ENCODE results near the gene SLC2A14. TPM values are rescaled to one million over a fixed set of nuclear protein-coding genes. Genes with fewer than 3 reads are reported as not detected.
"Not testable (repeated sequence)": the region's sequence is repeated elsewhere in the genome, so short reads cannot be mapped to it uniquely, and the experiment has no call there.

SLC2A14 gene
- total RNA-seq, 2 experiments from 2014 or later: 0.12 to 0.19 TPM

- CTCF ChIA-PET: interaction anchor here (0.6 to 0.9 kb wide), 3 partner anchors 18 to 699 kb away, joined by 3 to 4 read pairs (median 3); no protein-coding TSS in a partner anchor
- H3K4me3 Mint-ChIP-seq; H3K9me3 Mint-ChIP-seq; H3K27ac Mint-ChIP-seq; H3K27me3 Mint-ChIP-seq; DNase-seq; H3K36me3 Mint-ChIP-seq (ENCODE audit: low read depth); POLR2A ChIA-PET: not testable (repeated sequence)
- peaks cover 18% of the 10 kb centered on the region for H3K4me1 Mint-ChIP-seq
Measured at GRCh38 chr12:7862301-7862700, 10.4 kb downstream of the SLC2A14 start.

- H3K36me3 Mint-ChIP-seq (ENCODE audit: low read depth): no peaks in the 10 kb centered on the region
- no peak for DNase-seq
- H3K27ac Mint-ChIP-seq: no peak overlapping the region
- H3K4me3 Mint-ChIP-seq: no peak overlapping the region
- POLR2A ChIA-PET: no interaction called here
- peaks cover 3% of the 10 kb centered on the region for H3K9me3 Mint-ChIP-seq
- CTCF ChIA-PET: interaction anchor here (1.1 to 1.3 kb wide), 5 partner anchors 9 to 136 kb away, joined by 3 to 4 read pairs (median 4); no protein-coding TSS in a partner anchor
- peaks cover 3% of the 10 kb centered on the region for H3K27me3 Mint-ChIP-seq
- peaks cover 15% of the 10 kb centered on the region for H3K4me1 Mint-ChIP-seq
Measured at GRCh38 chr12:7859552-7859951, 13.2 kb downstream of the SLC2A14 start.

GRCh38 chr12:7857971-7858370 lies 14.7 kb downstream of the SLC2A14 start:
- CTCF ChIA-PET: no interaction called here
- POLR2A ChIA-PET: no interaction called here
- H3K9me3 Mint-ChIP-seq: peaks cover 3% of the 10 kb centered on the region
- no peak overlapping the region for H3K4me3 Mint-ChIP-seq
- H3K36me3 Mint-ChIP-seq (ENCODE audit: low read depth): no peaks in the 10 kb centered on the region
- no peak for DNase-seq
- H3K27ac Mint-ChIP-seq: no peak overlapping the region
- H3K4me1 Mint-ChIP-seq: peaks cover 11% of the 10 kb centered on the region
- peaks cover 12% of the 10 kb centered on the region for H3K27me3 Mint-ChIP-seq

- peaks cover 7% of the 10 kb centered on the region for H3K4me1 Mint-ChIP-seq
- no peak for DNase-seq
- CTCF ChIA-PET: interaction anchor here (1.3 to 1.8 kb wide), 2 partner anchors 10 to 194 kb away, joined by 3 to 4 read pairs; no protein-coding TSS in a partner anchor
- POLR2A ChIA-PET: no interaction called here
- H3K9me3 Mint-ChIP-seq: no peaks in the 10 kb centered on the region
- no peaks in the 10 kb centered on the region for H3K36me3 Mint-ChIP-seq (ENCODE audit: low read depth)
- H3K4me3 Mint-ChIP-seq: no peak overlapping the region
- no peak overlapping the region for H3K27ac Mint-ChIP-seq
- peaks cover 24% of the 10 kb centered on the region for H3K27me3 Mint-ChIP-seq
Measured at GRCh38 chr12:7856516-7856915, 16.2 kb downstream of the SLC2A14 start.

GRCh38 chr12:7853557-7853956 lies 19.2 kb downstream of the SLC2A14 start:
- POLR2A ChIA-PET: no interaction called here
- Mint-ChIP-seq H3K9me3 (no peaks in the 10 kb centered on the region), H3K27me3 (peaks cover 29% of the 10 kb centered on the region), H3K4me3 (no peak overlapping the region), H3K27ac (no peak overlapping the region), H3K4me1 (no peaks in the 10 kb centered on the region), H3K36me3 (ENCODE audit: low read depth) (no peaks in the 10 kb centered on the region)
- CTCF ChIA-PET: interaction anchor here (0.8 kb wide), 1 partner anchor 46 kb away, joined by 3 read pairs; no protein-coding TSS in a partner anchor
- DNase-seq: no peak

- H3K36me3 Mint-ChIP-seq (ENCODE audit: low read depth); H3K4me3 Mint-ChIP-seq; DNase-seq; H3K9me3 Mint-ChIP-seq; POLR2A ChIA-PET; CTCF ChIA-PET; H3K27ac Mint-ChIP-seq; H3K4me1 Mint-ChIP-seq: not testable (repeated sequence)
- peaks cover 32% of the 10 kb centered on the region for H3K27me3 Mint-ChIP-seq
Measured at GRCh38 chr12:7851622-7852081, 21.1 kb downstream of the SLC2A14 start.

GRCh38 chr12:7850099-7850498 lies 22.6 kb downstream of the SLC2A14 start:
- POLR2A ChIA-PET; H3K4me3 Mint-ChIP-seq; H3K27ac Mint-ChIP-seq; DNase-seq; H3K36me3 Mint-ChIP-seq (ENCODE audit: low read depth); H3K4me1 Mint-ChIP-seq; CTCF ChIA-PET; H3K9me3 Mint-ChIP-seq: not testable (repeated sequence)
- H3K27me3 Mint-ChIP-seq: peaks cover 32% of the 10 kb centered on the region

GRCh38 chr12:7848098-7848422 lies 24.7 kb downstream of the SLC2A14 start:
- POLR2A ChIA-PET; CTCF ChIA-PET; H3K4me1 Mint-ChIP-seq; DNase-seq; H3K9me3 Mint-ChIP-seq; H3K27ac Mint-ChIP-seq; H3K4me3 Mint-ChIP-seq; H3K36me3 Mint-ChIP-seq (ENCODE audit: low read depth): not testable (repeated sequence)
- peaks cover 30% of the 10 kb centered on the region for H3K27me3 Mint-ChIP-seq

- H3K4me1 Mint-ChIP-seq; H3K4me3 Mint-ChIP-seq; H3K36me3 Mint-ChIP-seq (ENCODE audit: low read depth); H3K27ac Mint-ChIP-seq; H3K9me3 Mint-ChIP-seq; CTCF ChIA-PET; POLR2A ChIA-PET; DNase-seq: not testable (repeated sequence)
- H3K27me3 Mint-ChIP-seq: peaks cover 25% of the 10 kb centered on the region
Measured at GRCh38 chr12:7847226-7848097, 25.3 kb downstream of the SLC2A14 start.

- no peak for DNase-seq
- POLR2A ChIA-PET: no interaction called here
- CTCF ChIA-PET: interaction anchor here (1.0 kb wide), 1 partner anchor 18 kb away, joined by 4 read pairs; no protein-coding TSS in a partner anchor
- Mint-ChIP-seq H3K4me1 (peaks cover 7% of the 10 kb centered on the region), H3K36me3 (ENCODE audit: low read depth) (no peaks in the 10 kb centered on the region), H3K9me3 (no peaks in the 10 kb centered on the region), H3K27me3 (peaks cover 12% of the 10 kb centered on the region), H3K27ac (no peak overlapping the region), H3K4me3 (no peak overlapping the region)
Measured at GRCh38 chr12:7844116-7844515, 28.6 kb downstream of the SLC2A14 start.

GRCh38 chr12:7843583-7843982 lies 29.1 kb downstream of the SLC2A14 start:
- DNase-seq: peak; percentile 9
- H3K4me3 Mint-ChIP-seq: peak overlapping the region; percentile 50
- CTCF ChIA-PET; H3K9me3 Mint-ChIP-seq; H3K4me1 Mint-ChIP-seq; POLR2A ChIA-PET; H3K36me3 Mint-ChIP-seq (ENCODE audit: low read depth): not testable (repeated sequence)
- peaks cover 12% of the 10 kb centered on the region for H3K27me3 Mint-ChIP-seq
- H3K27ac Mint-ChIP-seq: peak overlapping the region; percentile 83

GRCh38 chr12:7843149-7843548 lies 29.6 kb downstream of the SLC2A14 start:
- H3K36me3 Mint-ChIP-seq (ENCODE audit: low read depth); H3K4me1 Mint-ChIP-seq; CTCF ChIA-PET; H3K27ac Mint-ChIP-seq; H3K4me3 Mint-ChIP-seq; DNase-seq; H3K9me3 Mint-ChIP-seq: not testable (repeated sequence)
- POLR2A ChIA-PET: interaction anchor here (0.7 kb wide), 1 partner anchor 11 kb away, joined by 6 read pairs; no protein-coding TSS in a partner anchor
- peaks cover 12% of the 10 kb centered on the region for H3K27me3 Mint-ChIP-seq

GRCh38 chr12:7842444-7842843 lies 30.3 kb downstream of the SLC2A14 start:
- not testable (repeated sequence) for H3K27me3 Mint-ChIP-seq; H3K36me3 Mint-ChIP-seq (ENCODE audit: low read depth); H3K27ac Mint-ChIP-seq; H3K9me3 Mint-ChIP-seq; H3K4me3 Mint-ChIP-seq; H3K4me1 Mint-ChIP-seq; DNase-seq
- ChIA-PET POLR2A (interaction anchor here (0.6 to 0.7 kb wide), 2 partner anchors 11 to 804 kb away, joined by 5 to 6 read pairs; no protein-coding TSS in a partner anchor), CTCF (interaction anchor here (0.6 kb wide), 1 partner anchor 975 kb away, joined by 5 read pairs; the partner anchor contains the start of gene TPI1)

Measured in activated CD4-positive, alpha-beta T cell treated with anti-CD3 and anti-CD28 coated beads, Interleukin-2, amount 10 ng/mL, durations not matched to agents 7 days and 5 days (primary cell).